ENCODE data around the gene DCXR. TPM values are rescaled to one million over a fixed set of nuclear protein-coding genes. Genes with fewer than 3 reads are reported as not detected.

The DCXR gene
- total and polyA plus RNA-seq, 11 donors = 139 to 312 (median 200) TPM

- H3K4me1 ChIP-seq = peaks cover 3 to 38% (median 24%) of the 10 kb centered on the region in 12 donors
- TF ChIP-seq POLR2A (IDR thresholded peaks at IDR 0.05) (no peak), CTCF (IDR thresholded peaks at IDR 0.05) (no peak)
- intact Hi-C loops (cut with DNase I) = no loop called here
- no peaks in the 10 kb centered on the region for H3K9me3 ChIP-seq
- DNase-seq = peak in 3 of 5 donors; percentile 17 to 47 (median 20)
- peaks cover 0 to 47% (median 14%) of the 10 kb centered on the region in 9 donors for H3K36me3 ChIP-seq
- no peaks in the 10 kb centered on the region for H3K27me3 ChIP-seq
- H3K27ac ChIP-seq = no peak overlapping the region
- H3K4me3 ChIP-seq = no peak overlapping the region
- WGBS, 4 donors = 92 to 98% (median 95%) methylated on average over 12 to 16 of the region's 16 CpGs
- ATAC-seq = no peak
Observed at GRCh38 chr17:82049521-82049971, 12.0 kb upstream of the DCXR start.

- Histone ChIP-seq H3K4me1 (peaks cover 3 to 38% (median 24%) of the 10 kb centered on the region in 12 donors), H3K36me3 (peaks cover 0 to 42% (median 10%) of the 10 kb centered on the region in 9 donors), H3K9me3 (no peaks in the 10 kb centered on the region), H3K27me3 (no peaks in the 10 kb centered on the region), H3K4me3 (no peak overlapping the region), H3K27ac (no peak overlapping the region)
- no peak for ATAC-seq
- intact Hi-C loops (cut with DNase I) = no loop called here
- 83 to 93% (median 91%) methylated on average over 6 to 8 of the region's 8 CpGs for WGBS, 4 donors
- TF ChIP-seq CTCF (IDR thresholded peaks at IDR 0.05) = no peak
- no peak for TF ChIP-seq POLR2A (IDR thresholded peaks at IDR 0.05)
- no peak for DNase-seq
Observed at GRCh38 chr17:82049106-82049505, 11.6 kb upstream of the DCXR start.

- no peak for ATAC-seq
- 86 to 92% (median 91%) methylated on average over 20 of the region's 20 CpGs for WGBS, 4 donors
- H3K4me3 ChIP-seq = no peak overlapping the region
- peak in 2 of 5 donors; percentile 17 to 51 for DNase-seq
- TF ChIP-seq POLR2A (IDR thresholded peaks at IDR 0.05) (no peak), CTCF (IDR thresholded peaks at IDR 0.05) (no peak)
- peaks cover 0 to 37% (median 8%) of the 10 kb centered on the region in 9 donors for H3K36me3 ChIP-seq
- intact Hi-C loops (cut with DNase I) = no loop called here
- H3K9me3 ChIP-seq = no peaks in the 10 kb centered on the region
- peaks cover 3 to 34% (median 23%) of the 10 kb centered on the region in 12 donors for H3K4me1 ChIP-seq
- H3K27ac ChIP-seq = no peak overlapping the region
- no peaks in the 10 kb centered on the region for H3K27me3 ChIP-seq
Observed at GRCh38 chr17:82048571-82048971, 11.1 kb upstream of the DCXR start.

GRCh38 chr17:82047914-82048570 is 10.5 kb upstream of the DCXR start:
- Histone ChIP-seq H3K27me3 (no peaks in the 10 kb centered on the region), H3K36me3 (peaks cover 0 to 35% (median 8%) of the 10 kb centered on the region in 9 donors), H3K9me3 (no peaks in the 10 kb centered on the region), H3K4me1 (peaks cover 3 to 29% (median 18%) of the 10 kb centered on the region in 12 donors), H3K27ac (no peak overlapping the region), H3K4me3 (no peak overlapping the region)
- DNase-seq (peak in 2 of 5 donors; percentile 17 to 58), ATAC-seq (no peak)
- TF ChIP-seq CTCF (IDR thresholded peaks at IDR 0.05) (no peak), POLR2A (IDR thresholded peaks at IDR 0.05) (no peak)
- WGBS, 4 donors = 89 to 93% (median 92%) methylated on average over 11 to 25 of the region's 25 CpGs
- intact Hi-C loops (cut with DNase I) = no loop called here

Measured in heart left ventricle (tissue), 16 donors.